ENCODE data around the gene NDUFV2. TPM values are rescaled to one million over a fixed set of nuclear protein-coding genes. Genes with fewer than 3 reads are reported as not detected.
"Not testable (repeated sequence)": the region's sequence is repeated elsewhere in the genome, so short reads cannot be mapped to it uniquely, and the experiment has no call there.

NDUFV2 gene
- total RNA-seq, 2 donors from 2014 or later = 40.5 to 42.5 TPM

GRCh38 chr18:9156604-9157249, 54.2 kb downstream of the NDUFV2 start:
- WGBS, 2 donors = 89 to 90% methylated on average over 4 of the region's 4 CpGs
- intact Hi-C loops (cut with DNase I) = no loop called here
- TF ChIP-seq POLR2A (IDR thresholded peaks at IDR 0.05) (no peak), CTCF (IDR thresholded peaks at IDR 0.05) (no peak)
- no peak overlapping the region for H3K27ac ChIP-seq
- ATAC-seq (no peak), DNase-seq (no peak)
- no peak overlapping the region for H3K4me3 ChIP-seq
- no peaks in the 10 kb centered on the region for H3K27me3 ChIP-seq
- peaks cover 32% of the 10 kb centered on the region for H3K4me1 ChIP-seq
- H3K36me3 ChIP-seq (replicated peaks in 1 of 2; ENCODE audit: insufficient read depth in 1 of 2, low read depth in 2 of 2) = no peaks in the 10 kb centered on the region
- no peaks in the 10 kb centered on the region for H3K9me3 ChIP-seq

- Histone ChIP-seq H3K4me1 (peaks cover 24% of the 10 kb centered on the region), H3K36me3 (replicated peaks in 1 of 2; ENCODE audit: insufficient read depth in 1 of 2, low read depth in 2 of 2) (no peaks in the 10 kb centered on the region), H3K27me3 (no peaks in the 10 kb centered on the region), H3K4me3 (no peak overlapping the region), H3K9me3 (no peaks in the 10 kb centered on the region), H3K27ac (no peak overlapping the region)
- intact Hi-C loops (cut with DNase I) = no loop called here
- WGBS, 2 donors = 7 to 14% methylated on average over 2 of the region's 2 CpGs
- TF ChIP-seq POLR2A (IDR thresholded peaks at IDR 0.05) = no peak
- no peak for TF ChIP-seq CTCF (IDR thresholded peaks at IDR 0.05)
- DNase-seq (no peak), ATAC-seq (no peak)
These were observed 55.3 kb downstream of the NDUFV2 start for GRCh38 chr18:9157806-9158205.

GRCh38 chr18:9160014-9160413, 57.5 kb downstream of the NDUFV2 start:
- intact Hi-C loops (cut with DNase I) = no loop called here
- H3K27me3 ChIP-seq = no peaks in the 10 kb centered on the region
- TF ChIP-seq CTCF (IDR thresholded peaks at IDR 0.05) = no peak
- no peak for TF ChIP-seq POLR2A (IDR thresholded peaks at IDR 0.05)
- H3K9me3 ChIP-seq = no peaks in the 10 kb centered on the region
- 87 to 100% methylated on average over 1 to 4 of the region's 4 CpGs for WGBS, 2 donors
- DNase-seq = no peak
- ATAC-seq = no peak
- H3K4me3 ChIP-seq = no peak overlapping the region
- no peak overlapping the region for H3K27ac ChIP-seq
- H3K4me1 ChIP-seq = peaks cover 13% of the 10 kb centered on the region
- H3K36me3 ChIP-seq (replicated peaks in 1 of 2; ENCODE audit: insufficient read depth in 1 of 2, low read depth in 2 of 2) = no peaks in the 10 kb centered on the region

GRCh38 chr18:9162663-9163062, 60.2 kb downstream of the NDUFV2 start:
- intact Hi-C loops (cut with DNase I); H3K4me3 ChIP-seq; DNase-seq; H3K9me3 ChIP-seq; H3K36me3 ChIP-seq (replicated peaks in 1 of 2; ENCODE audit: insufficient read depth in 1 of 2, low read depth in 2 of 2); H3K27me3 ChIP-seq; H3K27ac ChIP-seq; ATAC-seq: not testable (repeated sequence)
- 91 to 97% methylated on average over 4 of the region's 4 CpGs for WGBS, 2 donors
- H3K4me1 ChIP-seq = peaks cover 13% of the 10 kb centered on the region

GRCh38 chr18:9164149-9164548, 61.6 kb downstream of the NDUFV2 start:
- ATAC-seq; H3K27ac ChIP-seq; H3K27me3 ChIP-seq; H3K9me3 ChIP-seq; DNase-seq; H3K36me3 ChIP-seq (replicated peaks in 1 of 2; ENCODE audit: insufficient read depth in 1 of 2, low read depth in 2 of 2); intact Hi-C loops (cut with DNase I); H3K4me1 ChIP-seq; H3K4me3 ChIP-seq: not testable (repeated sequence)

- H3K9me3 ChIP-seq; H3K4me3 ChIP-seq; H3K27me3 ChIP-seq; DNase-seq; H3K4me1 ChIP-seq; H3K27ac ChIP-seq; intact Hi-C loops (cut with DNase I); ATAC-seq; H3K36me3 ChIP-seq (replicated peaks in 1 of 2; ENCODE audit: insufficient read depth in 1 of 2, low read depth in 2 of 2): not testable (repeated sequence)
- whole genome bisulfite sequencing, 2 donors = 100% methylated on average over 1 of the region's 3 CpGs; no CpG with 5 or more reads in 1 of the 2 donors
These were observed 63.4 kb downstream of the NDUFV2 start for GRCh38 chr18:9165883-9166282.

- 95 to 98% methylated on average over 3 of the region's 3 CpGs for WGBS, 2 donors
- H3K9me3 ChIP-seq; H3K4me1 ChIP-seq; H3K27me3 ChIP-seq; H3K4me3 ChIP-seq; DNase-seq; H3K36me3 ChIP-seq (replicated peaks in 1 of 2; ENCODE audit: insufficient read depth in 1 of 2, low read depth in 2 of 2); H3K27ac ChIP-seq; intact Hi-C loops (cut with DNase I); ATAC-seq: not testable (repeated sequence)
These were observed 67.0 kb downstream of the NDUFV2 start for GRCh38 chr18:9169515-9169914.

- H3K9me3 ChIP-seq; ATAC-seq; H3K36me3 ChIP-seq (replicated peaks in 1 of 2; ENCODE audit: insufficient read depth in 1 of 2, low read depth in 2 of 2); H3K4me3 ChIP-seq; H3K27me3 ChIP-seq; DNase-seq; H3K27ac ChIP-seq; intact Hi-C loops (cut with DNase I); H3K4me1 ChIP-seq: not testable (repeated sequence)
- 81 to 85% methylated on average over 3 of the region's 3 CpGs for WGBS, 2 donors
These were observed 69.4 kb downstream of the NDUFV2 start for GRCh38 chr18:9171919-9172318.
